Endodermal cell (in vitro differentiated cells): ENCODE measurements around the gene MAZ. TPM values are rescaled to one million over a fixed set of nuclear protein-coding genes. Genes with fewer than 3 reads are reported as not detected.

Experiments used
- DNase-seq: peaks from one replicate; pipeline ENCODE4 v3.0.0-alpha.2; 2017
- H3K27ac ChIP-seq: 2 replicates; pipeline ENCODE4 v1.5.1; 2013; ENCODE audit warnings: mild to moderate bottlenecking, low read depth, low read length, moderate library complexity
- H3K27me3 ChIP-seq: 2 replicates; pipeline ENCODE4 v1.6.1; 2013; ENCODE audit warnings: mild to moderate bottlenecking, low read length, moderate library complexity; ENCODE audit not compliant: insufficient read depth, control insufficient read depth, poor library complexity, severe bottlenecking
- H3K36me3 ChIP-seq: 2 replicates; pipeline ENCODE4 v1.7.0; 2013; ENCODE audit warnings: mild to moderate bottlenecking, low read length, moderate library complexity; ENCODE audit not compliant: control insufficient read depth, insufficient read depth
- H3K4me1 ChIP-seq: one replicate; pipeline ENCODE4 v1.7.0; 2013; ENCODE audit warnings: low read length; ENCODE audit not compliant: control insufficient read depth, insufficient read depth
- H3K4me3 ChIP-seq: 2 replicates; pipeline ENCODE4 v1.5.1; 2013; ENCODE audit warnings: mild to moderate bottlenecking, low read length, moderate library complexity
- H3K9ac ChIP-seq: 2 replicates; pipeline ENCODE4 v1.6.1; 2013; ENCODE audit warnings: mild to moderate bottlenecking, low read length, moderate library complexity; ENCODE audit not compliant: poor library complexity, severe bottlenecking; ENCODE audit errors: extremely low read depth
- H3K9me3 ChIP-seq: 2 replicates; pipeline ENCODE4 v1.6.1; 2013; ENCODE audit warnings: mild to moderate bottlenecking, low read length, moderate library complexity; ENCODE audit not compliant: control insufficient read depth
- H3K27ac Mint-ChIP-seq: 2 replicates; pipeline ENCODE4 v1.8.0; 2020; ENCODE audit warnings: mixed read lengths
- H3K27me3 Mint-ChIP-seq: 2 replicates; pipeline ENCODE4 v1.8.0; 2021; ENCODE audit warnings: mild to moderate bottlenecking, mixed read lengths; ENCODE audit not compliant: insufficient read depth
- H3K36me3 Mint-ChIP-seq: 2 replicates; pipeline ENCODE4 v1.8.0; 2020; ENCODE audit warnings: low read depth, mixed read lengths
- H3K4me1 Mint-ChIP-seq: 2 replicates; pipeline ENCODE4 v1.8.0; 2020; ENCODE audit warnings: mixed read lengths
- H3K4me3 Mint-ChIP-seq: 2 replicates; pipeline ENCODE4 v1.8.0; 2020; ENCODE audit warnings: mild to moderate bottlenecking, moderate library complexity, mixed read lengths
- H3K9me3 Mint-ChIP-seq: 2 replicates; pipeline ENCODE4 v1.8.0; 2020; ENCODE audit warnings: mild to moderate bottlenecking, mixed read lengths
- WGBS, 2 experiments: methylation state at CpG; one replicate each; pipeline versions ENCODE4 v1.1.5 to v1.1.7; 2013; ENCODE audit warnings: missing lambda C conversion rate in 2 of 2, mixed read lengths in 1 of 2; ENCODE audit not compliant: insufficient coverage in 1 of 2, insufficient read length in 1 of 2; 5-methylcytosine and 5-hydroxymethylcytosine counted together
- total RNA-seq, 2 donors: library from RNA; stranded (reverse); fragmentation: NEBNext Ultra II Directional in 1 of 2; extraction: Animal tissue kit (Norgen Biotek cat#: 25700) in 1 of 2; gene quantifications; 2 replicates in 1 of 2; 3 replicates in 1 of 2; pipeline ENCODE4 v1.2.1, GENCODE V29; 2021
- TF ChIP-seq, protein P1 (sequence below): fragments of 200-600 bp; sonication (generic); conservative IDR thresholded peaks from 2 replicates; pipeline ENCODE4 v1.5.0; 2021; ENCODE audit warnings: antibody characterized with exemption, mild to moderate bottlenecking

Gene MAZ
- total RNA-seq, 2 donors from 2014 or later: 320 to 325 TPM

DNA sequence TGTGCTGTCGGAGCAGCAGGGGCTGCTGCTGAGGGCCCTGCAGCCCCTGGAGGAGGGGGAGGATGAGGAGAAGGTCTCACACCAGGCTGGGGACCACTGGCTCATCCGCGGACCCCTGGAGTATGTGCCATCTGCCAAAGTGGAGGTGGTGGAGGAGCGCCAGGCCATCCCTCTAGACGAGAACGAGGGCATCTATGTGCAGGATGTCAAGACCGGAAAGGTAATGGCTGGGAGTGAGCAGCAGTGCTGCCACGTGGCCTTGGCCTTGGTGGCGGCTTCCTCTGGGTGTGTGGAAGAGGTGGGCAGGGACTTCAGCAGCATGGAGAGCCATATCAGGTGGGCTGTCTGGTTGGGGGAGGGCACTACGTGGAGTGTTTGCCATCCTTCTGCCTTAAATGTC is 33.9 kb downstream of the MAZ start:
- Histone ChIP-seq H3K9ac (no peak overlapping the region), H3K4me1 (no peaks in the 10 kb centered on the region), H3K27ac (no peak overlapping the region), H3K9me3 (no peaks in the 10 kb centered on the region), H3K4me3 (no peak overlapping the region), H3K36me3 (no peaks in the 10 kb centered on the region), H3K27me3 (no peaks in the 10 kb centered on the region)
- Mint-ChIP-seq H3K9me3 (no peaks in the 10 kb centered on the region), H3K4me1 (no peaks in the 10 kb centered on the region), H3K27me3 (no peaks in the 10 kb centered on the region), H3K4me3 (no peak overlapping the region), H3K36me3 (no peaks in the 10 kb centered on the region), H3K27ac (no peak overlapping the region)
- no peak for DNase-seq
- TF ChIP-seq, protein P1, sequence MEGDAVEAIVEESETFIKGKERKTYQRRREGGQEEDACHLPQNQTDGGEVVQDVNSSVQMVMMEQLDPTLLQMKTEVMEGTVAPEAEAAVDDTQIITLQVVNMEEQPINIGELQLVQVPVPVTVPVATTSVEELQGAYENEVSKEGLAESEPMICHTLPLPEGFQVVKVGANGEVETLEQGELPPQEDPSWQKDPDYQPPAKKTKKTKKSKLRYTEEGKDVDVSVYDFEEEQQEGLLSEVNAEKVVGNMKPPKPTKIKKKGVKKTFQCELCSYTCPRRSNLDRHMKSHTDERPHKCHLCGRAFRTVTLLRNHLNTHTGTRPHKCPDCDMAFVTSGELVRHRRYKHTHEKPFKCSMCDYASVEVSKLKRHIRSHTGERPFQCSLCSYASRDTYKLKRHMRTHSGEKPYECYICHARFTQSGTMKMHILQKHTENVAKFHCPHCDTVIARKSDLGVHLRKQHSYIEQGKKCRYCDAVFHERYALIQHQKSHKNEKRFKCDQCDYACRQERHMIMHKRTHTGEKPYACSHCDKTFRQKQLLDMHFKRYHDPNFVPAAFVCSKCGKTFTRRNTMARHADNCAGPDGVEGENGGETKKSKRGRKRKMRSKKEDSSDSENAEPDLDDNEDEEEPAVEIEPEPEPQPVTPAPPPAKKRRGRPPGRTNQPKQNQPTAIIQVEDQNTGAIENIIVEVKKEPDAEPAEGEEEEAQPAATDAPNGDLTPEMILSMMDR: no peak
- 91 to 92% methylated on average over 8 to 10 of the region's 10 CpGs for WGBS, 2 experiments

DNA sequence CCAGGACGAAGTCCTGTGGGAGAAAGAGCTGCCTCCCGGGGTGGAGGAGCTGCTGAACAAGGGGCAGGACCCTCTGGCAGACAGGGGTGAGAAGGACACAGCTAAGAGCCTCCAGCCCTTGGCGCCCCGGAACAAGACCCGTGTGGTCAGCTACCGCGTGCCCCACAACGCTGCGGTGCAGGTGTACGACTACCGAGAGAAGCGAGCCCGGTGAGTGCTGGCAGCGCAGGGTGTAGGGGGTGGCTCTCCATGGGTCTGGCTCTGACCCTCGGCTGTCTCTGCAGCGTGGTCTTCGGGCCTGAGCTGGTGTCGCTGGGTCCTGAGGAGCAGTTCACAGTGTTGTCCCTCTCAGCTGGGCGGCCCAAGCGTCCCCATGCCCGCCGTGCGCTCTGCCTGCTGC is 35.3 kb downstream of the MAZ start:
- Histone ChIP-seq H3K36me3 (no peaks in the 10 kb centered on the region), H3K27ac (no peak overlapping the region), H3K4me3 (no peak overlapping the region), H3K9me3 (no peaks in the 10 kb centered on the region), H3K27me3 (no peaks in the 10 kb centered on the region), H3K4me1 (no peaks in the 10 kb centered on the region), H3K9ac (no peak overlapping the region)
- H3K4me1 Mint-ChIP-seq: no peaks in the 10 kb centered on the region
- WGBS, 2 experiments: 95 to 96% methylated on average over 16 to 23 of the region's 23 CpGs
- H3K9me3 Mint-ChIP-seq: no peaks in the 10 kb centered on the region
- H3K27me3 Mint-ChIP-seq: no peaks in the 10 kb centered on the region
- TF ChIP-seq, protein P1: no peak
- no peak overlapping the region for H3K27ac Mint-ChIP-seq
- no peak overlapping the region for H3K4me3 Mint-ChIP-seq
- no peak for DNase-seq
- no peaks in the 10 kb centered on the region for H3K36me3 Mint-ChIP-seq

DNA sequence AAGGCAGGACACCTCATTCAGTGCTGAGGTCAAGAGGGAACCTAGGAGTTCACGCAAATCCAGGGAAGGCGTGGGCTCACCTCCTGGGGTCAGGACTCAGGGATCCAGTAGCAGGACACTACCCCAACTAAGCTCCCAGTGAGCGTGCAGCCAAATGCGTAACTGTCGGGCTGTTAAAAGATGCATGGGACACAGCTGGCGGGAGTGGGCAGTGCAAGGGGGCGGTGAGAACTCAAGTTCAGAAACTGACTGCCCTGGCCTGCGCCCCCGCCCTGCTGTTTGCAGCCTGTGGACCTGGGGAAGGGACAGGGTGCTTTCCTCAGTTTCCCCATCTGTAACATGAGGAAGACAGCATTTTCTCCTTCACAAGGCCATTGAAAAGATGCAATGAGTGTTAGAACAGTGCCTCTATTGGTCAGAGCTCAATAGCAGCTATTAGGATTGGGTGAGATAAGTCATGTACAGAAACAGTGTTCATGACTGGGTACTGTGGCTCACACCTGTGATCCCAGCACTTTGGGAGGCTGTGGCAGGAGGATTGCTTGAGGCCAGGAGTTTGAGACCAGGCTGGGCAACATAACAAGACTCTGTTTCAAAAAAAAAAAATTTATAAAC is 36.5 kb downstream of the MAZ start:
- Mint-ChIP-seq H3K4me3 (no peak overlapping the region), H3K4me1 (no peaks in the 10 kb centered on the region), H3K27me3 (no peaks in the 10 kb centered on the region), H3K27ac (no peak overlapping the region), H3K36me3 (no peaks in the 10 kb centered on the region), H3K9me3 (no peaks in the 10 kb centered on the region)
- H3K36me3 ChIP-seq: no peaks in the 10 kb centered on the region
- H3K9ac ChIP-seq: no peak overlapping the region
- no peaks in the 10 kb centered on the region for H3K4me1 ChIP-seq
- no peaks in the 10 kb centered on the region for H3K9me3 ChIP-seq
- no peak for DNase-seq
- WGBS, 2 experiments: 88 to 93% methylated on average over 3 to 9 of the region's 9 CpGs
- no peak overlapping the region for H3K4me3 ChIP-seq
- no peaks in the 10 kb centered on the region for H3K27me3 ChIP-seq
- TF ChIP-seq, protein P1: peak; percentile 51
- H3K27ac ChIP-seq: no peak overlapping the region
